Amygdala (tissue), 56 donors: ENCODE results near the gene PHACTR1.
A peak's percentile ranks its signal among the peaks of the same experiment; 100 is the strongest.

Source experiments
- DNase-seq, 56 donors: peaks; one replicate each; lab custom pipeline; 2025; lab: John Stamatoyannopoulos, UW

Gene PHACTR1

DNA sequence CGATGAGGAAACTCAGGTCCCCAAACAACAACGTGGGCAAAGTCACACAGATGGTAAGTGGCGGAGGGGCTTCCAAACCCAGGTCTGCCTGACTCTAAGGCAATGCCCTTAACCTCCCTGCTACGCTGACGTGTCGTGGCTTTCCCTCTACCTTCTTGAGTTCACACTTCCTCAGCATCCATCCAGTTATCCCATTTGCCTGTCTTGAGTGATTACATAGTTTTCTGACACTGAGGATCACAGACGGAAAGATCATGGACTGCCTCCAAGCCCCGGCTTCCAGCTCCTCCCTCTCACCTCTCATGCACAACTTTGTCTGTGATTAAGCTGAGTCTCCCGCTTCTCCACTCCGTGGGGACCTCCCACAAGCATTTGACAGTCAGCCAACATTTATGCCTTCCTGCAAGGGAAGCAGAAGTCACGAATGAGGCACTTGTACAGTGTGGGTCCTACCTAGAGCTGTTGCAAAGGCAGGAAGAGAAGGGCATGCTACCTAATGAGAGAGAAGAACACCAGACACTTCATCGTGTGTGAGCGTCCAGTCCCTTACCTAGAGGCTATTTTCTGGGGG is 578.0 kb downstream of the PHACTR1 start:
- peak in 1 of 56 donors; percentile 16 for DNase-seq

DNA sequence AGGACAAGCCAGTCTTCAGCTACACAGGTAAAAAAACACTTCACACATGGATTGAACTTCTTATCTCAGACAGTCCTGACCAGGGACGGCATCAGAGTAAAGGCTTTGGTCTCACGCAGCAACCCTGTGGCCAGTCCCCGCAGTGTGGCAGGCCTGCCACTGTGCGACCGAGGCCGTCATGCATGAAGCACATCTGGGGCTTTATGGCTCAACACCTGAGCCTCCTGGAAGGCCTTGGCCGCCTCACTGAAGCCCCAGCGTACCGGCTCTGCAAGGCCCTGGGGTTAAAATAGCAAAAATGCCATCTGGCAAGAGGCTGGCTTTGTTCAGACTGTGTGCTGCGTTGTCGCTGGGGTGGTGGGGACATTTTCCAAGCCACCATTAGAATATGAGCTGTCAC is 579.0 kb downstream of the PHACTR1 start:
- DNase-seq = no peak

DNA sequence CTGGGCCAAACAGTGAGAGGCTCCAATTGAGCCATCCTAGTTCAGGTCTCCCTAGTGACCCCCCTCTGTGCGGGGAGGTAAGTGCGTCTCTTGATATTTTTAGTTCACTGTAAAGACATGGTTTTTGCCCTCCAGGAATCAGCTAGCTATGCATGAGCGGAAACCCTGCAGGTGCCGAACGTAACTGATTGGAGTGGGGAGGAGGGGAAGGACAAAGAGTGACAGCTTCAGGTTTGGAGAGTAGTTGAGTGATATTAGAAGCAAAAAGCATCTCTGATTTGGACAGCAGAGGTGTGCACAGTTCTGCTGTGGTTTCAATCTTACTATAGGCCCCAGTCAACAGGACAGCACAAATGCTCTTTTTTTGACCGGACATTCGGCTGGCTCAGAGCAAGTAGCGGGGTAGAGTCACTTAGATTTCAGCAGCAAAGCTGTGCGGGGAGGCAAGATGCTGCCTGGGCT is 580.0 kb downstream of the PHACTR1 start:
- no peak for DNase-seq

DNA sequence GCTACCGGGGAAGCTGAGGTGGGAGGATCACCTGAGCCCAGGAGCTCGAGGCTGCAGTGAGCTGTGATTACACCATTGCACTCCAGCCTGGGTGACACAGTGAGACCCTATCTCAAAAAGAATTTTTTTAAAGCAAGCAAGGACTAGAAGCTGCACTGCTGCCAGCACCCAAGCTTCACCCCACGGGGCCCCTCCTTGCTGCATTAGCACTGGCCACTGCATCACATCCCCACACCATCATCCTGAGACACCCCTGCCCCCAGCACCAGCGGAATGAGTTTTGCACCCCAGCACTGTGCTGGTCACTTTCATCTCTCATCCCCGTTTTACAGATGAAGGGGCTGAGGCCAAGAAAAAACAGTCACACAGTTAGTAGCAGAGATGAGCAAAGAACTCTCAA is 580.8 kb downstream of the PHACTR1 start:
- no peak for DNase-seq

DNA sequence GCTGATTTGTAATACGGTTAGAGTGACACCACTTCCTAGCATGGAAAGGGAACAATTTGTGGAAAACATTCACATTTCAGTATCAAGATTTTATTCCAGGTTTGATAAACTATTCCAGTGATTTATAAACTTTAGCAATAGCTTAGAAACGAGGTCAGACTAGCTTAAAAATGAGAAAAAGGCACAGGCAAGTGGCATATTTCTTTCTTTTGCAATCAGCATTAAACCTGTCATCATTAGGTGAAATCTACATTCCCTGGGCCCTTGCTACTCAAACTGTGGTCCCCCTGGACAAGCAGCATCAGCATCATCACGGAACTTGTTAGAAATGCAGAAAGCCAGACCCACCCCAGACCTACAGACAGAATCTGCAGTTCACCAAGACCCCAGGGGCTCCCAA is 581.9 kb downstream of the PHACTR1 start:
- no peak for DNase-seq

DNA sequence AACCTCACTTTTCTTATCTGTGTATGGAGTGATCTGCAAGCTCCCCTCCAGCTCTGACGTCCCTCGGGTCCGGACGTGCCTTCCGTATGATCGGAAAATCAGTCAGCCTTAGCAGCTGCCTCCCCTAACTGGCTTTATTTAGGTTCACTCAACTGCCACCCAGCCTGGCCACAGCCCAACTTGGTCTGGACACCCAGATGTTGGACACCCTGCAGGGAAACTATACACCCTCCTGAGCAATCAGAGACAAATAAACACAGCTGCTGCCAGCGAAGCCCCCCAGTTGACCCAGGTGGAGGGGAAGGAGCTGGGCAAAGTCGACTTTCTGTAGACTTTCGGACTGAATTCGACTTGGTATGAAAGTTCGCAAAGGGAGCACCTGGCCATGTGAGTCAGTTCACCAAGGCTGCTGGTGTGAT is 582.8 kb downstream of the PHACTR1 start:
- no peak for DNase-seq

DNA sequence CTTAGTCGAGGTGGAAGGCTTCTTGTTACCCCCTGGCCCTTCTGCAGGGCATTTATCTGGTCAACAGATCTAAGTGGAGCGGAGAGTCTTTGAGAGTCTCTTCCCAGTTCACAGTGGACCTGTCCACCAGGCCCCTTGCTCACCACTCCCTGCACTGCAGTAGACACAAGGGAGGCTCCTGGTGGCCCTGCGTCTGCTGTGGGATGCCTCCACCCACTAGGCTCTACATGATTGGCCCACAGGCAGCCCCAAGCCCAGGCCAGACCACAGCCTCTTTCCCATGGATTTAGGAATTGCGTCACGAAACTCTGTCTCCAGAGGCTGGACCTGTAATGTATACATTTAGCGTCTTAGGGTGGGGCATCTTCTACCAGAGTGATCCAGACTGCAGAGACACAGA is 583.4 kb downstream of the PHACTR1 start:
- no peak for DNase-seq

DNA sequence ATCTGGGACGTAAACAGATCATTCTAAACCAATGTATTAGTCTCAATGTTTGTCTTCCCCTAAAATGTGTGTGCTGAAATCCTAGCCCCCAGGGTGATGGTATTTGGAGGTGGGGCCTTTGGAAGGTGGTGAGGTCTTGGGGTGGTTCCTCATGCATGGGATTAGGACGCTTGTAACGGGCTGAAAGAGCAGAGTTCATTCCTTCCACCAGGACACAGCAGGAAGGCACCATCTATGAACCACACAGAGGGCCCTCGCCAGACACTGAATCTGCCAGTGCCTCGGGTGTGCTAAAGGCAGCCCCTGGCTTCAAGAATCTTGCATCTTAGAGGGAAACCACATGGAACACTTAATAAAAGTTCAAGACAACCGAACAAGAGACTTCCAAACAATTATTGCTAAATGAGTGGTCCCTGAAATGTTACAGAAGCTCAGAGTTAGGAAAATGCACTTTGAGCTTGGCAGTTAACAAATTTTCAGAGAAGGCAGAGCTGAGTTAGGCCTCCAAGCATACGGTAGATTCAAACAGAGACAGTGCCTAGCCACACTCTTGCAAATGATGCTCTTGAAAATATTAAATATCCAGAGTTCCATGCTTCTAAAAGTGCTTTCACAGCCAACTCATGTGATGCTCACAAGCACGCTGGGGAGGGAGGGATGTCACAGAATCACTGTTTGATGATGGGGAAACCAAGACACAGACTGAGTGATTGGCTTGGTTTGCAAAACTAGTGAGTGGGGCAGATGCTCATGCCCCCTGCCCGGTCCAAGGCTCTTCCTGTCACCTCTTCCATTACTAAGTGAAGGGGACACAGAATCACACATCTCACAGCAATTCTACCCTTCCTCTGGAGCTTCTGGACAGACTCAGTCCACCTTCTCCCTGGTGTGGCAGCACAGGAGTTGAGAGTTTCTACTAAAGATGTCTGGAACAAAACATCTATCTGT is 584.4 kb downstream of the PHACTR1 start:
- no peak for DNase-seq

DNA sequence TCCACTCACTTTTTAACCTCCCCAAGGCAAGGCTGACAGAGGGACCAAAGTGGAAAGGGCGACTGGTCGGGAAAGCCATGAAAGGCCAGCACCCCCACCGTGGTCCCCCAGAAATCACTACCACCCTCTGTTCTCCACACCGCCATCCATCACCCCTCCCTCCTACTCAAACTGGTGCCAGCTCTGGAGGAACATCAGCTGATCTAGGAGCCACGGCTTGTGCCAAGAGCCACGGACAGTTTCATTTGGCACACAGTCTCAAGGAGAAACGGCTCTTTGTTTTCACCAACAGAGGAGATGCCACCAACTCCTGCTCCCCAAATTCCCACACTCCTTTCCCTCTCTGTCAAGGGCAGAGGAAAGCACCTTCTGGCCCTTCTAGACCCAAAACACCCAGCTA is 585.7 kb downstream of the PHACTR1 start:
- DNase-seq = peak in 40 of 56 donors; percentile 8 to 90 (median 58)

DNA sequence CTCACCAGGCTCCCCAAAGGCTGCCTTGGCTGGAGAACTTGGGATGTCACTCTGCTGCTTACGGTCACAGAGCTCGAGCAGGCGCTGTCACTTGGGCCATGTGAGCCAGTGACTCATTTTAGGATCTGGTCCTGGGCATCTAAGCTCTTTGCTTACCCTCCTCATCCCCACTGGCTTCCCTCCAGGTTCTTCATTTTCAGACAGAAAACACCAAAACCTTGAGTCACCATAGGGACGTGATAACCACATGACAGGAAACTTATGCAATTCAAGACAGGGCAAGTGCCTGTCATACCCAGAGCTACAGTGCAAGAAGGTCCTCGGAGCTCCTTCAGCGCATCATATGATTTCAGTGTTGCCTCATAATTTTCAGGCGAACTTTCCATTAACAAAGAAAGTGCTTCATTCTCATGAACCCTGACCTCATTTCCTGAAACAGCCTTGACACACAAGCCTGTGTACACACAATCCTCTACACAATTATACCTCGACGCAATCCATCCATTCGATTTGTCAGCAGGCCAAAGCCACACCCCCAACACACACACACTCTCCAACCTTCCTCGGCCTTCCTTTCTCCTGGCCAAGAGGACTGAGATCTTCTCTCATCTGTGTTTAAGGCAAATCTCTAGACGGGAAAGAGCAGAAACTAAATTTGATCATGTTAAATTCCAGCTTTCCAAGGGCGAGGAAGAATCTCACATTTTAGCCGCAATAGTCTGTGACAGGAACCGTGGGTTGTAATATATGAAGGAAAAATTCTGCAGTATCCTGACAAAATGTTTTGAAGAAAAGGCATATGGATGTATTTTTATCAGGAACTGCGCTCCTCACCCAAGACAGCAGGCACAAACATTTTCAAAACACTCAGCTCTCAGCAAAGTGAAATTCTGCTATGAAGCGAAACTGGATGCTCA is 586.4 kb downstream of the PHACTR1 start:
- peak in 35 of 56 donors; percentile 7 to 90 (median 57) for DNase-seq

DNA sequence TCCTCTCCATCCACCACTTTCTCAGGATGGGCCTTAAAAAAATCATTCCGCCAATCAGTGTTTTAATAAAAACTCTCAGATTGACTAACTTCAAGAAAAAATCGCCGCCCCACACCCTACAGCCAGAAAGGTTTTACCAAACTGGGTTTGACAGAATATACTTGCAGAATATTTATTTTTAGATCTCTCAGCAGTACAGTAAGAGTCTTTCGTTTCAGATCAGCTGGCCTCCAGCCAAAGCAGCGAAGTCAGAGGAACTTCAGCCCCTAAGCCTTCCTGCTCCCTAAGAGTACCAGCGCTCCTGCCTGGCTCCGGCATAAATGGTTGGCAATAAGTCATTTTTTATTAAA is 587.1 kb downstream of the PHACTR1 start:
- peak in 26 of 56 donors; percentile 11 to 60 (median 32) for DNase-seq

DNA sequence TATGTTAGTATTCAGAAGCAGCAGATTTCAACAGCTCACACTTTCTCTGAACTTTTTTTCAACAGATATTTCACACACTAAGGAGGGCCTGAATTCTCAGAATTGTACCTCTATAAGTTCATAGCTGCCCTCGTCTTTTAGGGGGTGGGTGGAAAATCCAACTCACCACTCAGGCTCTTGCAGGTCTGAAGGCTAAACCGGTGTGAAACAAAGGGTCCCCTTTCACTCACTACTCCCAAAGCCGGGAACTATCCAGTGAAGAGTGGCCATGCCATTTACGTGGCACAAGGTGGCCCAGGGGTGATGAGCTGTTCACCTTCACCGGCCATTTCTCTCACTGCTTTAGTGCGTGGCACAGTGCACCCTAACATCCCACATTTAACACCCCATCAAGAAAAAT is 587.5 kb downstream of the PHACTR1 start:
- DNase-seq = no peak

DNA sequence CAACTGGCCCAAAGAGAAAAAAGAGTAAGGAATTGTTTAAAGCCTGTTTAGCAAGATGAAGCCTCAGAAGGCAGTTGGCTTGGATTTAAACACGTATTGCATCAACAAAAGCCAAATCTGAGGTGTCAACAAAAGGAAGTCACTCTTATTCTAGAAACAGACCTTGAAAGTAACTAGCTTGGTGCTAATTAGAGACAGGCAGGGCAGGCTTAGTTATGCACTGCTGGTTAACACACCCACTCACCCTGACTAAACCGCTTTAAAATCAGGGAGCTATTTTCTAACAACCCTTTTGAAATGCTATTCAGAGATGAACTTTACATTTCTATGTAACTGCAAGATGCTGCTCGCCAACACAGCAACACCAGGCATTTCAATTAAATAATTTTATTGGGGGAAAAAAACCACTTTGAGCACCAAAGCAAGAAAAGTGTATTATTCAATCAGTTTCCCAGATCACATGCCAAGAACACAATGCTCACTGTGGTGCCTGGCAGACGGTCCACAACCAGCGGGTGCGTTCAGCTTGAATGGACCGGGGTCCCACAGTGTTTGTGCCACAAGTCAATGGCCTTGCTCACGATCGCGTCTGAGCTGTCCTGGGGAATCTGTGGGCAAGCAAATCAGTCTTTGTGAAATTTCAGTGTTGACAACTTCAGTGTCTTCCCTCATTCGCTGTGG is 588.2 kb downstream of the PHACTR1 start:
- DNase-seq = peak in 20 of 56 donors; percentile 11 to 59 (median 32)

DNA sequence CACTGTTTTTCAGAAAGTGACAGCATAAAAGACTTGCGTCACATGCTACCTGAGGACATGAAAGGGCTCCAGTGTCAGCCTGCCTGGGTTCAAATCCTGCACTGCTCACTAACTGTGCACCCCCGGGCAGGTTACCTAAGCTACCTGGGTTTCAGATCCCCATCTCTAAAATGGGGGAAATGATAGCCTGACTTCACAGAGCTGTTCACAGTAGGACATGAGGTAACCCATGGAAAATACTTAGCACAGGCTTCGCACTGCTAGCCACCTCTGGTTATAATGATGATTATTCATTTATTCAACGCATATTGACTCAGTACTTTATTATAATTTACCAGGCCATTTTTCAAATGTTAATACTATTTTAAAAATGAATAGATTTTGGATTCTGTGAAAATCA is 588.7 kb downstream of the PHACTR1 start:
- DNase-seq = no peak

DNA sequence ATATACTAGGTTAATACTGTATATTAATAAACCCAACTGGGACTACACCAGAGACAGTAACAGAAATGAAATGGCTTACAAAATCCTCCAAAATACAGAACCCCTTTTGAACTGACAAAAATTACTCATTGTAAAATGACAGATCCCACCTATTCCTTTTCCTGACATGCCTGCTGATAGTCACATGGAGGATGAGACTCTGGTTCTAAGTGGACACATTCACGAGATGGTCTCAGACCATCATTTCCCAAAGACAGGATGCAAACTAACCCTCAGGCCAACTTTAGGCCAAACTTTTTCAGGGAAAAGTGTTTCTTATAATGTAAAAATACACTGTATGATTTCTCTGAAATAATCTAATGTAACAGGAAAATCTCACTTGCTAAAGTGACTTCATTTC is 589.2 kb downstream of the PHACTR1 start:
- no peak for DNase-seq

DNA sequence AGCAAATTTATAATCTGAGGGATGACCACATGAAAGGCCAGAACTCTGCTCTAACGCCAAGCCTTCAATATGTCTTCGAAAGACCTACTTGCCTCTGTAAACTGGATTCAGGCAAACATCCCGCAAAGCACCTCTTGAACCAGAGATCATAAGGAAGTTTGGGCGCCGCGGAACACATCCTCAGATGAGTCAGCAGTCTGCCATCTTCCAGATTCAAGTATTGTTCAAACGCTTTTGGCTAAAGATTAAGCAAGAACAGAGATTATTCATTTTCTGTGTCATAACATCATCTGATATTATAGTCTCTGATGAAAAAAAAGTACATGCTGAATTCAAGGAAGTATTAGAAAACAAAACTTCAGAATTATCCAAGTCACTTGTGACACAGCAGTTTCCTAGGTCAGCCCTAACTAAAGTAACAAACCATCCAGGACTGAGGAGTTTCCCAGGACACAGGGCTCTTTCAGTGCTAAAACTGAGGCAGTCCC is 591.0 kb downstream of the PHACTR1 start:
- no peak for DNase-seq

DNA sequence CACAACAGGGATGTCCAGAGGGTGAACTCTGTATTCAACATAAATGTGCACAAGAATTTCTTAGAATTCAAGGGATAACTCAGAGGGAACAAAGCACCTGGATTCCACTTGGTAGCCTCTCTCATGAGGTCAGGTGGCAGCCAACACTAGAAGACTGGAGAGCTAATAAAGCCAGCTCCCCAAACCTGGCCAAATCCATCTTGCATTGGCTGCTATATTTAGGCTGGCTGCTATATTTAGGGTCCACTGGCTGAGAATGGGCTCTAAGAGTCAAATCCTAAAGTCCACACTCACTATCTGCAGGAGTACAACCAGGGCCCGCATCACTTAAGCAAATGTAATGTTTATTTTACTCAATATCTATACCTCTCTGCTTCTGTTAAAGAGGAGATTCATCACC is 591.8 kb downstream of the PHACTR1 start:
- DNase-seq = no peak

DNA sequence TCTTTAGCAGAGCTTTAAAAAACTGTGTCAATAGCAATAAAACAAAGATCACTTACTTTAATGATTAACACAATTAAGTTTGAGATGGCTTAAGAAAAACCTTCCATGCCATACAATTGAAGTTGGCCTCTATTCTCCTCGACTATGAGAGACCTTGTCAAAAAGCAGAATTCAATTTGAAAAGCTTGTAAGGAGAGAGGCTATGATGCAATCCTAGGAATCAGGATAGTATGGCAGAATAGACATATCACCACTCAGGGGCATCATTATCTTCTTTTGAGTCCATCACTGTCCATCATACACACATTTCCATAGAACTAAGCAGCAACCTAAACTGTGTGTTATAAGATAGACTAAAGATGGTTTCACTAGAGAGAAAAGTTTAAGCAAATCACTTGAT is 594.6 kb downstream of the PHACTR1 start:
- DNase-seq = no peak

DNA sequence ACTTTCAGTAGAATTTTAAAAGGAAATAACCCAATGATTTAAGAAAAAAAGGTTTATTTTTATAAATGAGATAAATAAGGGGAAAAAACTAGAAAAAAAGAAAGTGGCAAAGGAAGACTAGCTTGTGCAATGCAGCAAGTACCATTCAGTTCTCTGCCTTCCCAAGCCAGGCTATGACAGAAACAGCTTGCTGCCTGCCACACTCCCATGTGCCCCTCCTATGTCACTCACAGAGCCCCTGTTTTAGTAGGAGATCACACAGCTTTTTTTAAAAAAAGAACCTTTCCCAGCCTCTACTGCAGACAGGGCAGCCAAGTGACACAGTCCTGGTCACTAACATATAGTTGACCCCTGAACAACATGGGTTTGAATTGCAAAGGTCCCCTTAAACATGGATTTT is 598.2 kb downstream of the PHACTR1 start:
- no peak for DNase-seq

DNA sequence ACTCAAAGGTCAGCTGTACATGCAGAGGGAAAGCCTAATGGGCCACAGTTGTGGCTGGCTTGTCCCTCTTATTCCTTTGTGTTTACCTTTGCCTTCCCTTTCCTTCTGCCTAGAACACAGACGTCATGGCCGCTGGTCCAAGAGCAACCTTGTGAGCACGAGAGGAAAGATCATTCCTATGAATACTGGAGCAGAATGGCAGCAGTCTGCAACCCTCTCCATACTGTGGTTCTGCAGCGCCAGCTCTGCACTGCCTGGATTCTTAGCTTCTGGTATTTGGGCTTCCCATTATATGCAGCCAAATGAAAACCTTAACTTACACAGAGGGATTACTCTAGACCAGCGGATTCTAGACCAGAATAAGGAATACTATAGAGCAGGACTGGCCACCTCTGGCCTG is 599.3 kb downstream of the PHACTR1 start:
- no peak for DNase-seq
